ENCODE results near the gene RPGRIP1L. TPM values are rescaled to one million over a fixed set of nuclear protein-coding genes. Genes with fewer than 3 reads are reported as not detected.

The RPGRIP1L gene
- total and polyA plus RNA-seq, 2 of the 13 experiments (the other 11 are each of a cell fraction or from before 2014, with no cell fraction given): 5.0 to 13.5 TPM

GRCh38 chr16:53583401-53583800 is 120.3 kb downstream of the RPGRIP1L start (continued):
- TF ChIP-seq ZNF609 (CRISPR knock-in tag; IDR thresholded peaks at IDR 0.05; ENCODE audit: borderline replicate concordance) (no peak), THYN1 (CRISPR knock-in tag; IDR thresholded peaks at IDR 0.05; ENCODE audit: borderline replicate concordance, low read depth) (no peak), ZNF235 (CRISPR knock-in tag; IDR thresholded peaks at IDR 0.05; ENCODE audit: borderline replicate concordance) (no peak), ZNF670 (CRISPR knock-in tag; IDR thresholded peaks at IDR 0.05; ENCODE audit: borderline replicate concordance) (no peak), EP300 (IDR thresholded peaks at IDR 0.05; ENCODE audit: low read depth in 2 of 2, low read length in 2 of 2) (no peak), EP300 (CRISPR knock-in tag; IDR thresholded peaks at IDR 0.05; ENCODE audit: borderline replicate concordance) (no peak), CCDC6 (CRISPR knock-in tag; IDR thresholded peaks at IDR 0.05) (no peak), KDM4B (CRISPR knock-in tag; IDR thresholded peaks at IDR 0.05) (no peak), ZFP36L2 (CRISPR knock-in tag; IDR thresholded peaks at IDR 0.05) (no peak), ESRRA (CRISPR knock-in tag; IDR thresholded peaks at IDR 0.05; ENCODE audit: low read depth) (no peak)
